ENCODE results near the gene TMEM131. TPM values are rescaled to one million over a fixed set of nuclear protein-coding genes. Genes with fewer than 3 reads are reported as not detected.
A peak's percentile ranks its signal among the peaks of the same experiment; 100 is the strongest.

Gene TMEM131
- total RNA-seq, 1 experiment from 2014 or later = 29.6 TPM

DNA sequence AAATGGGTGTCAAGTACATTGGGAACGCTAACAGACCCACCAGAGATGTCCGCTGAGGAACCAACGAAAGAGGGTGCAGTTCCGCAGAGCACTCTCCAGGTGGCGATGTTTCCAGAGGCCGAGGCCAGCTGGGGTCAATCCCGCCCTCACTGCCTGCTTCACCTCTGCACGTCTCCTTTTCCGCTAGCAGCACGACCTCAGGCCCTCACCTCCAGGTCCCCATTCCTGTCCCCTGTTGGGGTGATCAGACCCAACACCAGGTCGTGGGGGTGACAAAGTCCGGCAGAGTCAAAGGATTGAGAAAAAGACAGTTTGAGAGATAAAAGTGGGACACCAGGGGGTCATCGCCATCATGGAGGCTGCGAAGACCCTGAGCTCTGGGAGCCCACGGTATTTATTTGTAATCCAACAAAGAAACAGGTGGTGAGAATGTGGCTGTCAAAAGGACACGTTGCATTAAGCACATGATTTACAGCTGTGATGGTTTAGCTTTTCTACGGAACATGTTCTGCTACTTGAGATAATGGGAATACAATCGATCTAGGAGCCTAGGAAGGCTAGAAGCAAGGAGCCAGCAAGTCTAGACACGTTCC, 255.1 kb downstream of the TMEM131 start:
- no peak overlapping the region for H3K4me2 ChIP-seq
- H3K4me1 ChIP-seq (replicated peaks; ENCODE audit: insufficient read depth) = peaks cover 6% of the 10 kb centered on the region
- H3K36me3 ChIP-seq (ENCODE audit: low read depth) = no peaks in the 10 kb centered on the region
- no peak overlapping the region for H3K27ac ChIP-seq
- H3K4me3 ChIP-seq = no peak overlapping the region
- CTCF ChIA-PET = no interaction called here
- peaks cover 18% of the 10 kb centered on the region for H3K27me3 ChIP-seq (ENCODE audit: insufficient read depth, low read depth)
- TF ChIP-seq, protein P1, sequence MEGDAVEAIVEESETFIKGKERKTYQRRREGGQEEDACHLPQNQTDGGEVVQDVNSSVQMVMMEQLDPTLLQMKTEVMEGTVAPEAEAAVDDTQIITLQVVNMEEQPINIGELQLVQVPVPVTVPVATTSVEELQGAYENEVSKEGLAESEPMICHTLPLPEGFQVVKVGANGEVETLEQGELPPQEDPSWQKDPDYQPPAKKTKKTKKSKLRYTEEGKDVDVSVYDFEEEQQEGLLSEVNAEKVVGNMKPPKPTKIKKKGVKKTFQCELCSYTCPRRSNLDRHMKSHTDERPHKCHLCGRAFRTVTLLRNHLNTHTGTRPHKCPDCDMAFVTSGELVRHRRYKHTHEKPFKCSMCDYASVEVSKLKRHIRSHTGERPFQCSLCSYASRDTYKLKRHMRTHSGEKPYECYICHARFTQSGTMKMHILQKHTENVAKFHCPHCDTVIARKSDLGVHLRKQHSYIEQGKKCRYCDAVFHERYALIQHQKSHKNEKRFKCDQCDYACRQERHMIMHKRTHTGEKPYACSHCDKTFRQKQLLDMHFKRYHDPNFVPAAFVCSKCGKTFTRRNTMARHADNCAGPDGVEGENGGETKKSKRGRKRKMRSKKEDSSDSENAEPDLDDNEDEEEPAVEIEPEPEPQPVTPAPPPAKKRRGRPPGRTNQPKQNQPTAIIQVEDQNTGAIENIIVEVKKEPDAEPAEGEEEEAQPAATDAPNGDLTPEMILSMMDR (conservative IDR thresholded peaks at IDR 0.05) = peak; percentile 81
- TF ChIP-seq EZH2 (IDR thresholded peaks at IDR 0.05; ENCODE audit: low read depth) = no peak
- H3K79me2 ChIP-seq (ENCODE audit: low read depth) = no peaks in the 10 kb centered on the region
- no peaks in the 10 kb centered on the region for H3K9me3 ChIP-seq (ENCODE audit: insufficient read depth, low read depth)
- no peaks in the 10 kb centered on the region for H4K20me1 ChIP-seq (ENCODE audit: insufficient read depth)
- H3F3A ChIP-seq (ENCODE audit: insufficient read depth, low read depth) = no peaks in the 10 kb centered on the region
- DNase-seq = peak in 1 of 2 experiments; percentile 26
- POLR2A ChIA-PET (ENCODE audit: unreplicated experiment) = interaction anchor here (0.7 kb wide), 1 partner anchor 512 kb away, joined by 6 read pairs; no protein-coding TSS in a partner anchor
- BruUV-seq (replicated peaks) = no TSS peak
- no peak overlapping the region for H2AFZ ChIP-seq
- H3K9me2 ChIP-seq (ENCODE audit: insufficient read depth) = no peaks in the 10 kb centered on the region
- intact Hi-C loops (cut with micrococcal nuclease; ENCODE audit: unreplicated experiment) = no loop called here

DNA sequence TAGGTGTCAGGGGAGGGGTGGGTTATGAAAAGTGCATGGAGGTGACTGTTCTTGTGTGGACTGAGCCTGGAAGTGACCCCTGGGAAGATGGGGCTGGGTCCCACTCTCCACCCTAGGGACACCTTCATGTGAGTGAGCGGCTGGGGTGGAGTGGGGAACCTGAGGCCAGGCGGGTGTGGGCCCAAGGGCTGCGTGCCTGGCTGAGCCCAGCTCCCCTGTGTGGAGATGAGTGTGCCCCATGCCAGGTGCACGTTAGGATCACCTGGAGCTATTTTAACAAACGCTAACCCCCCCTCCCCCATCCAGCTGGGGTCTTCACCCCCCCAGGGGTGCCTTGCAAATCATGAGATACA, 255.9 kb downstream of the TMEM131 start:
- intact Hi-C loops (cut with micrococcal nuclease; ENCODE audit: unreplicated experiment) = no loop called here
- H3K79me2 ChIP-seq (ENCODE audit: low read depth) = no peaks in the 10 kb centered on the region

DNA sequence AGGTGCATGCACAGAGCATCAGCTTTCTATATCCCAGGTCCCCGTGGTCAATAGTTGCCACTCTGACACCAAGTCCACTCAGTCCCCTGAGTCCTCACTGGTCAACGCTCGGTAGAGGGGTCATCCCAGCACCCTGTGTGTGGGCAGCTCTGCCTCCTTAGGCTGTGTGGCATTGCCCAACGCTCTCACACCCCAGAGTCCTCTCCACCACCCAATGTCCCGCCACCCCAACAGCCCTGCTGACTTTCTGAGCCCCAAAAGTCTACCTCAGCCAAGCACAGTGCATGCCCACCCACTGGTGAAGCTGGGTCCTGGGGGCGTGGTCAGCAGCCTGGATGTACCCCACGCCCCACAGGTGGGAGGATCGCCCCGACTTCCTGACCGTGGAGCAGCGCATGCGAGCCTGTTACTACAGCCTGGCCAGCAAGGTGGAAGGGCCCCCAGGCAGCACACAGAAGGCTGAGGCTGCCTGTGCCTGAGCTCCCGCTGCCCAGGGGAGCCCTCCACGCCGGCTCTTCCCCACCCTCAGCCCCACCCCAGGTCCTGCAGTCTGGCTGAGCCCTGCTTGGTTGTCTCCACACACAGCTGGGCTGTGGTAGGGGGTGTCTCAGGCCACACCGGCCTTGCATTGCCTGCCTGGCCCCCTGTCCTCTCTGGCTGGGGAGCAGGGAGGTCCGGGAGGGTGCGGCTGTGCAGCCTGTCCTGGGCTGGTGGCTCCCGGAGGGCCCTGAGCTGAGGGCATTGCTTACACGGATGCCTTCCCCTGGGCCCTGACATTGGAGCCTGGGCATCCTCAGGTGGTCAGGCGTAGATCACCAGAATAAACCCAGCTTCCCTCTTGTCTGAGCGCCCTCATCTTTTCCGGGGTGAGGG, 256.5 kb downstream of the TMEM131 start:
- H3K36me3 ChIP-seq (ENCODE audit: low read depth) = no peaks in the 10 kb centered on the region
- peaks cover 18% of the 10 kb centered on the region for H3K27me3 ChIP-seq (ENCODE audit: insufficient read depth, low read depth)
- peaks cover 6% of the 10 kb centered on the region for H3K4me1 ChIP-seq (replicated peaks; ENCODE audit: insufficient read depth)
- ChIA-PET CTCF (interaction anchor here (0.6 kb wide), 1 partner anchor 29 kb away, joined by 3 read pairs; no protein-coding TSS in a partner anchor), POLR2A (ENCODE audit: unreplicated experiment) (no interaction called here)
- intact Hi-C loops (cut with micrococcal nuclease; ENCODE audit: unreplicated experiment) = no loop called here
- H3K4me2 ChIP-seq = no peak overlapping the region
- H2AFZ ChIP-seq = no peak overlapping the region
- no peaks in the 10 kb centered on the region for H3F3A ChIP-seq (ENCODE audit: insufficient read depth, low read depth)
- H3K27ac ChIP-seq = no peak overlapping the region
- no TSS peak for BruUV-seq (replicated peaks)
- no peaks in the 10 kb centered on the region for H3K9me2 ChIP-seq (ENCODE audit: insufficient read depth)
- H3K4me3 ChIP-seq = no peak overlapping the region
- no peaks in the 10 kb centered on the region for H4K20me1 ChIP-seq (ENCODE audit: insufficient read depth)
- H3K79me2 ChIP-seq (ENCODE audit: low read depth) = no peaks in the 10 kb centered on the region
- TF ChIP-seq, protein P1 (conservative IDR thresholded peaks at IDR 0.05) = no peak
- no peak for TF ChIP-seq EZH2 (IDR thresholded peaks at IDR 0.05; ENCODE audit: low read depth)
- DNase-seq = no peak
- no peaks in the 10 kb centered on the region for H3K9me3 ChIP-seq (ENCODE audit: insufficient read depth, low read depth)

More for the DNA sequence above, 255.9 kb downstream of the TMEM131 start:
- POLR2A ChIA-PET (ENCODE audit: unreplicated experiment) = no interaction called here
- peaks cover 18% of the 10 kb centered on the region for H3K27me3 ChIP-seq (ENCODE audit: insufficient read depth, low read depth)
- H3K4me1 ChIP-seq (replicated peaks; ENCODE audit: insufficient read depth) = peaks cover 6% of the 10 kb centered on the region
- CTCF ChIA-PET = interaction anchor here (0.6 kb wide), 1 partner anchor 30 kb away, joined by 3 read pairs; no protein-coding TSS in a partner anchor
- H3K9me3 ChIP-seq (ENCODE audit: insufficient read depth, low read depth) = no peaks in the 10 kb centered on the region
- H3F3A ChIP-seq (ENCODE audit: insufficient read depth, low read depth) = no peaks in the 10 kb centered on the region
- no peaks in the 10 kb centered on the region for H3K36me3 ChIP-seq (ENCODE audit: low read depth)
- H4K20me1 ChIP-seq (ENCODE audit: insufficient read depth) = no peaks in the 10 kb centered on the region
- no peak overlapping the region for H3K27ac ChIP-seq
- H3K4me2 ChIP-seq = no peak overlapping the region
- no peak for TF ChIP-seq EZH2 (IDR thresholded peaks at IDR 0.05; ENCODE audit: low read depth)
- TF ChIP-seq, protein P1 (conservative IDR thresholded peaks at IDR 0.05) = no peak
- BruUV-seq (replicated peaks) = no TSS peak
- H3K4me3 ChIP-seq = no peak overlapping the region
- no peak for DNase-seq
- no peak overlapping the region for H2AFZ ChIP-seq
- no peaks in the 10 kb centered on the region for H3K9me2 ChIP-seq (ENCODE audit: insufficient read depth)

All from PC-9 (cell line).